ENCODE measurements around the gene TMEM187. TPM values are rescaled to one million over a fixed set of nuclear protein-coding genes. Genes with fewer than 3 reads are reported as not detected.

TMEM187 gene
- polyA plus RNA-seq, 3 donors = 5.9 to 11.7 (median 8.8) TPM

GRCh38 chrX:153932220-153932915 lies 40.2 kb upstream of the TMEM187 start:
- DNase-seq = no peak

- no peak for DNase-seq
These were observed 38.8 kb upstream of the TMEM187 start for GRCh38 chrX:153933748-153934147.

- DNase-seq = no peak
These were observed 38.3 kb upstream of the TMEM187 start for GRCh38 chrX:153934148-153934761.

GRCh38 chrX:153934762-153935325 lies 37.7 kb upstream of the TMEM187 start, which contains the start of gene NAA10:
Gene NAA10 (minus strand): TSS chrX:153935037. CDS start chrX:153934904, 133 bp downstream.
- peak; percentile 73 for DNase-seq

- no peak for DNase-seq
These were observed 37.2 kb upstream of the TMEM187 start for GRCh38 chrX:153935326-153935851.

GRCh38 chrX:153937056-153937455 lies 35.5 kb upstream of the TMEM187 start:
- no peak for DNase-seq

GRCh38 chrX:153938226-153938786 lies 34.2 kb upstream of the TMEM187 start:
- no peak for DNase-seq

GRCh38 chrX:153939573-153939972 lies 33.0 kb upstream of the TMEM187 start:
- DNase-seq = no peak

GRCh38 chrX:153941336-153942252 lies 31.0 kb upstream of the TMEM187 start:
- DNase-seq = no peak

GRCh38 chrX:153944140-153944799 lies 28.3 kb upstream of the TMEM187 start, which contains the start of gene RENBP:
Gene RENBP (minus strand): TSS chrX:153944643. CDS start chrX:153944610, 33 bp downstream.
- DNase-seq = no peak

GRCh38 chrX:153944800-153945150 lies 27.8 kb upstream of the TMEM187 start:
- DNase-seq = no peak

GRCh38 chrX:153945956-153946943 lies 26.3 kb upstream of the TMEM187 start:
- no peak for DNase-seq

- no peak for DNase-seq
These were observed 25.4 kb upstream of the TMEM187 start for GRCh38 chrX:153947009-153947769.

GRCh38 chrX:153948002-153948466 lies 24.5 kb upstream of the TMEM187 start:
- DNase-seq = no peak

- no peak for DNase-seq
These were observed 23.4 kb upstream of the TMEM187 start for GRCh38 chrX:153948847-153949805.

- no peak for DNase-seq
These were observed 22.4 kb upstream of the TMEM187 start for GRCh38 chrX:153950127-153950526.

- DNase-seq = no peak
These were observed 20.7 kb upstream of the TMEM187 start for GRCh38 chrX:153951683-153952372.

All from renal pelvis (tissue), 4 donors.